ENCODE data around the gene DKC1.

GRCh38 chrX:154748712-154749339 lies 13.8 kb upstream of the DKC1 start:
- TF ChIP-seq, protein P1, sequence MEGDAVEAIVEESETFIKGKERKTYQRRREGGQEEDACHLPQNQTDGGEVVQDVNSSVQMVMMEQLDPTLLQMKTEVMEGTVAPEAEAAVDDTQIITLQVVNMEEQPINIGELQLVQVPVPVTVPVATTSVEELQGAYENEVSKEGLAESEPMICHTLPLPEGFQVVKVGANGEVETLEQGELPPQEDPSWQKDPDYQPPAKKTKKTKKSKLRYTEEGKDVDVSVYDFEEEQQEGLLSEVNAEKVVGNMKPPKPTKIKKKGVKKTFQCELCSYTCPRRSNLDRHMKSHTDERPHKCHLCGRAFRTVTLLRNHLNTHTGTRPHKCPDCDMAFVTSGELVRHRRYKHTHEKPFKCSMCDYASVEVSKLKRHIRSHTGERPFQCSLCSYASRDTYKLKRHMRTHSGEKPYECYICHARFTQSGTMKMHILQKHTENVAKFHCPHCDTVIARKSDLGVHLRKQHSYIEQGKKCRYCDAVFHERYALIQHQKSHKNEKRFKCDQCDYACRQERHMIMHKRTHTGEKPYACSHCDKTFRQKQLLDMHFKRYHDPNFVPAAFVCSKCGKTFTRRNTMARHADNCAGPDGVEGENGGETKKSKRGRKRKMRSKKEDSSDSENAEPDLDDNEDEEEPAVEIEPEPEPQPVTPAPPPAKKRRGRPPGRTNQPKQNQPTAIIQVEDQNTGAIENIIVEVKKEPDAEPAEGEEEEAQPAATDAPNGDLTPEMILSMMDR (IDR thresholded peaks at IDR 0.05): peak in 5 of 7 experiments; percentile 34 to 68 (median 65)
- TF ChIP-seq POLR2A (IDR thresholded peaks at IDR 0.05) (no peak), POLR2AphosphoS5 (IDR thresholded peaks at IDR 0.05) (no peak)
